NCI-H2196 treated with DMSO at 0.1 percent for 48 hours (cell line): ENCODE data around the gene SLC38A9.
A peak's percentile ranks its signal among the peaks of the same experiment; 100 is the strongest.
"Not testable (repeated sequence)": the region's sequence is repeated elsewhere in the genome, so short reads cannot be mapped to it uniquely, and the experiment has no call there.

Experiments used
- DNase-seq: peaks from one replicate; lab custom pipeline; 2025; ENCODE audit not compliant: unreplicated experiment; lab: John Stamatoyannopoulos, UW

The SLC38A9 gene

DNA sequence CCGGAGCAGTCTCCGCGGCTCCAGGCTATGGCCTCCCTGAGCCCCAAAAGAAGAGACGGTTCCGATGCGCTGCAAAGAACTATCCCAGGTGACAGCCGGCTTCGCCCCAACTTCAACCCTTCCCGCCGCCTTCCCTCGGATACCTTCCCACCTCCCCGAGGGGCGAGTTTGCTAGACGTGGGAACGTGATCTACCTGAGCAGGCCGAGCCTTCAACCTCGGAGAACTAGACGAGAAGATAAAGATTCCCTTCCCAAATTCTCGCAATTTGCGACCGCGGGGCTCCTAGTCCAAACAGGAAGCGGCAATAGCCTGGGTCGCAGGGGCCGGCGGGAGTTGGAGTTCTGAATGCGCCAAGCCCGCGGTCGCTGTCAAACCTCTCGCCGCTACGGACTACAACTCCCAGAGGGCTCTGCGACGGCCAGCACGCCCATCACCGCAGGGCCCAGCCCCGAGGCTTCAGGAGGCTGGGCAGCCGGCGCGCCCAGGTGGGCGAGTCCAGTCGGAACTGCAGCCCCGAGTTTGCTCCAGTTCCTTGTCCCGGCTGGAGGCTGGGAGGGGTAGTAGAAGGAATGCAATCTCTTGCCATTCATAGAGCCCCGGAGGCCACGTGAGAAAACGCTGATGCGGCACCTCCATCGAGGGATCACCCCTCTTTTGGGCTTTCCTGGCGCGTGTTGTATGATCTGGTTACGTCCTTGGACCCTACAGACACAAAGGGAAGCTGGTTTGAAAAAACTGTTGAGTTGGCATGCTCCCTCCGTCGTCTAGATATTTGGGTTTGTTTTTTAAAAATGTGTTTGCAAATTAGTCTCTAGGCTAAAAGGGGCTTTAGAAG lies at the start of gene SLC38A9:
Gene SLC38A9, minus strand, starts transcription at position 302 of the 837 bp plus-strand sequence. CDS start 14,366 bp downstream, outside the sequence.
- DNase-seq = peak; percentile 55

- not testable (repeated sequence) for DNase-seq
These were observed 49.6 kb upstream of the SLC38A9 start for GRCh38 chr5:55761721-55762120.

GRCh38 chr5:55758714-55759113 lies 46.6 kb upstream of the SLC38A9 start:
- no peak for DNase-seq

GRCh38 chr5:55758231-55758630 lies 46.1 kb upstream of the SLC38A9 start:
- DNase-seq = no peak

DNA sequence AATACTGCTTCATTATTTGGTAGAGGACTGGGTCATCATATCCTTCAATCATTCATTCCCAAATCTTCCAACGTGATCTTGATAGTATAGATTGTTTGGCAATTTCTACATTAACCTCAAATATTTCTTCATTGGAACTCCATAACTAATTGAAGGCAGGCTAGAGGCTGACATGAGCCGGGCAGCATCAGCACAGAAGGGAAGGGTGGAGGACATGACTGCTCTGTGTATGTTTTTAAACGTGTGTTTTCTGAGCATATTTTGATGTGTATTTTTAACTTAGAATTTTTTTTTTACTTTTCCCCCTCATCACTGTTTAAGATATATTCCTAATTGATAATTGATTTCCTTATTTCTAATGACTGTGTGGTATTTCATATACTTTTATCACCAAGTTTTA lies 38.4 kb upstream of the SLC38A9 start:
- DNase-seq = no peak

GRCh38 chr5:55750063-55750462 lies 37.9 kb upstream of the SLC38A9 start:
- no peak for DNase-seq

- no peak for DNase-seq
These were observed 37.3 kb upstream of the SLC38A9 start for GRCh38 chr5:55749387-55749786.

- DNase-seq = no peak
These were observed 35.7 kb upstream of the SLC38A9 start for GRCh38 chr5:55747778-55748318.

DNA sequence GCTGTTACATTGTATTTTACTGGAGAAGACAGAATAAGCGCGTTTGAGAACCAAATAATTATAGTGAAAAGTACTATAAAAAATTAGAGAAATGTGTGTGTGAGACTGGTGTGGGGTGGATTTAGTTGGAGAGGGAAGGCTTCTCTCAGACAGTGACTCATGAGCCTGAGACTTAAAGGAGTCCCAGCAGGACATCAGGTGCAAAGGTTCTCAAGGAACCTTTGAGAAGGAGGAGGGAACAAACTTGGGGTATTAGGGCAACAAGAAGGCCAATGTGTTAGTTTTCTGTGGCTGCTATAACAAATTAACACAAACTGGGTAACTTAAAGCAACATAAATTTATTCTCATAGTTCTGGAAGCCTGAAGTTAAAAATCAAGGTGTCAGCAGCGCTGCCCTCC lies 30.7 kb upstream of the SLC38A9 start:
- DNase-seq = no peak

GRCh38 chr5:55737793-55738192 lies 25.7 kb upstream of the SLC38A9 start, which contains the start of gene DDX4:
TSS of gene DDX4 (plus strand) at chr5:55738061. CDS start at chr5:55738964, 903 bp downstream.
- DNase-seq = no peak

DNA sequence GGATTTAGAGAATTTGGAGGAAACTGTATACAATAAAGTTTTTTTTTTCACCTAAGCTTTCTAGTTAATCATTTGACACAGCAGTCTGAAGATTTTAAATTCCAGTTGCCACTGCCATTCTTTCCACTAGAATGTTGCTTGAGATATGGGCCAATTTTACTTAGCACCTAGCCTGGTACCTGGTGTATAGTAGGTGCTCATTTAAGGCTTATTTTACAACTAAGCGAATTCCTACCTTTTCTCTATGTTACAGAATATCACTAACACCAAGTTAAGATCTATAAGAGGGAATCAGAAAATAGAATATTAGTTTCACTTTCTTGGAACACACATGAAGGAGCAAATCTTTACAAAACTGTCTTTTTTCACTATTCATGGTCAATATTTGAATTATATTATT lies 22.5 kb upstream of the SLC38A9 start:
- no peak for DNase-seq

DNA sequence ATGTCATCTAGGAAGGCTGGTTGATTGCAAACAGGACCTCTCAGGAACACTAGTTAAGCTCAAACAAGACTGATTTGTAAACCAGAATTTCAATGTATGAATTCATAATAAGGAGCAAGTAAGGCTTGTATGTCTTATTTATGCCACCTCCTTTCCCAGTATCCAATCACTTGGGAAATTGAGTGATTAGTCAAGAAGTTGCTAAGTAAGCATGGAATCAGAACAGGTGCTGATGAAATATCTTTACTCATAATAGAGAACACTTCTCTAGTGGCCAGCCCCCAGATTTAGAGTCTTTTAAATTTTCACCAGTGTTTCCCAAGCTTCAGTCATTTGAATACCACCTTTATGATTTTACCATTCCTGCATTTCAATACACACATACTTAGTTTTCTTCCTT lies 20.5 kb upstream of the SLC38A9 start:
- no peak for DNase-seq

DNA sequence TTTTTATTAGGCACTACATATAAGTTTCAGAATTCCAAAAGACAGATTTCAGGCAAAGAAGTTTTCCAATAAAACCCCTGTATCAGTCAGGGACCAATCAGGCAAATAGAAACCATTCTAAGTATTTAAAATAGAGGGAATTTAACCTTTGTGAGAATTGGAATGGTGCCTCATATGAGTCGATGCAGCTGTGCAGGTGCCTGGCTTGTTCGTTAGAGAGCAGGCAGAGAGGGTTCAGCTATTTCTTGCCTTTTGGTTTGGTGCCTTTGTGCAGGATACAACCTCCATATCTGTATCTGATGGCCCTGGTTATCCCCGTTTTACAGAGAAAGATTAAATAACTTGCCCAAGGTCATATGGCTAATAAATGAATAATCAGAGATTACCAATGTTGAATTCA lies 19.7 kb upstream of the SLC38A9 start:
- DNase-seq = no peak

GRCh38 chr5:55724281-55724680 lies 12.2 kb upstream of the SLC38A9 start:
- no peak for DNase-seq

- no peak for DNase-seq
These were observed 8.1 kb upstream of the SLC38A9 start for GRCh38 chr5:55720188-55720703.

DNA sequence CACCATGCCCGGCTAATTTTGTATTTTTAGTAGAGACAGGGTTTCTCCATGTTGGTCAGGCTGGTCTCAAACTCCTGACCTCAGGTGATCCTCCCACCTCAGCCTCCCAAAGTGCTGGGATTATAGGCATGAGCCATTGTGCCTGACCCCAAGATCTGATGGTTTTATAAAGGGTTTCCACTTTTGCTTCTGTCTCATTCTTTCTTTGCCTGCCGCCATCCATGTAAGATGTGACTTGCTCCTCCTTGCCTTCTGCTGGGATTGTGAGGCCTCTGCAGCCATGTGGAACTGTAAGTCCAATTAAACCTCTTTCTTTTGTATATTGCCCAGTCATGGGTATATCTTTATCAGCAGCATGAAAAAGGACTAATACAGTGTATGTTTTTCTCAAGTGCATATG lies 6.9 kb upstream of the SLC38A9 start:
- not testable (repeated sequence) for DNase-seq

- DNase-seq = no peak
These were observed 3.5 kb upstream of the SLC38A9 start for GRCh38 chr5:55715519-55716078.

GRCh38 chr5:55714749-55715148 lies 2.6 kb upstream of the SLC38A9 start:
- no peak for DNase-seq

GRCh38 chr5:55714339-55714738 lies 2.2 kb upstream of the SLC38A9 start:
- no peak for DNase-seq

GRCh38 chr5:55713871-55714270 lies 1.7 kb upstream of the SLC38A9 start:
- no peak for DNase-seq

- DNase-seq = no peak
These were observed 559 bp downstream of the SLC38A9 start for GRCh38 chr5:55711507-55712022.

DNA sequence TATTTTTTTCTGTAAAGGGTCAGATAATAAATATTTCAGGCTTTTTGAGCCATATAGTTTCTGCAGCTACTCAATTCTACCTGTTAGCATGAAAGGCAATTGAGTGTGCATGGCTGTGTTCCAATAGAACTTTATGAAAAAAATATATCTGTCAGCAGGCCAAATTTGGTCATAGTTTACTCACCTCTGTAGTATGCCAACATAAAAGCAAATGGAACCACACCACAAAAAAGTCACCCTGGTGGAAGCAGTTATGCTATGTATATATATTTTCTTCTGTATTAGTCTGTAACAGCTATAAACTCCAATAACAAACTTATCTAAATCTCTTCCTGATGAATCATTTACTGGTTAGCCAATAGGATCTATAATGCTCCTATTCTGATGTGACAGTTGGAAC lies 3.4 kb downstream of the SLC38A9 start:
- no peak for DNase-seq
